Measurements from ENCODE around the gene BARHL1. TPM values are rescaled to one million over a fixed set of nuclear protein-coding genes. Genes with fewer than 3 reads are reported as not detected.

BARHL1 gene
- total and polyA plus RNA-seq, 8 donors = 0.27 TPM; not detected in 7

GRCh38 chr9:132571806-132572600 lies 10.4 kb upstream of the BARHL1 start:
- H3K4me1 ChIP-seq = no peaks in the 10 kb centered on the region
- H3K9me3 ChIP-seq = no peaks in the 10 kb centered on the region
- no peak for ATAC-seq
- WGBS, 2 donors = 64 to 75% methylated on average over 15 of the region's 15 CpGs
- intact Hi-C loops (cut with DNase I) = loop anchor here in 1 of 3 donors (5.0 to 10.0 kb wide), 2 partner anchors 65 to 157 kb away; partner anchors contain the start of gene CFAP77
- TF ChIP-seq CTCF (IDR thresholded peaks at IDR 0.05) = no peak
- FAIRE-seq = no peak
- no peak overlapping the region for H3K27ac ChIP-seq
- no peak overlapping the region for H3K4me3 ChIP-seq
- no peak for DNase-seq
- H3K27me3 ChIP-seq = no peaks in the 10 kb centered on the region
- H3K36me3 ChIP-seq = no peaks in the 10 kb centered on the region

GRCh38 chr9:132572921-132573320 lies 9.5 kb upstream of the BARHL1 start:
- DNase-seq (no peak), ATAC-seq (no peak), FAIRE-seq (no peak)
- H3K9me3 ChIP-seq = no peaks in the 10 kb centered on the region
- H3K4me3 ChIP-seq = no peak overlapping the region
- TF ChIP-seq CTCF (IDR thresholded peaks at IDR 0.05) = no peak
- H3K4me1 ChIP-seq = no peaks in the 10 kb centered on the region
- 30 to 44% methylated on average over 8 of the region's 8 CpGs for WGBS, 2 donors
- no peaks in the 10 kb centered on the region for H3K36me3 ChIP-seq
- intact Hi-C loops (cut with DNase I) = loop anchor here in 1 of 3 donors (5.0 to 10.0 kb wide), 2 partner anchors 66 to 158 kb away; partner anchors contain the start of gene CFAP77
- no peaks in the 10 kb centered on the region for H3K27me3 ChIP-seq
- no peak overlapping the region for H3K27ac ChIP-seq

DNA sequence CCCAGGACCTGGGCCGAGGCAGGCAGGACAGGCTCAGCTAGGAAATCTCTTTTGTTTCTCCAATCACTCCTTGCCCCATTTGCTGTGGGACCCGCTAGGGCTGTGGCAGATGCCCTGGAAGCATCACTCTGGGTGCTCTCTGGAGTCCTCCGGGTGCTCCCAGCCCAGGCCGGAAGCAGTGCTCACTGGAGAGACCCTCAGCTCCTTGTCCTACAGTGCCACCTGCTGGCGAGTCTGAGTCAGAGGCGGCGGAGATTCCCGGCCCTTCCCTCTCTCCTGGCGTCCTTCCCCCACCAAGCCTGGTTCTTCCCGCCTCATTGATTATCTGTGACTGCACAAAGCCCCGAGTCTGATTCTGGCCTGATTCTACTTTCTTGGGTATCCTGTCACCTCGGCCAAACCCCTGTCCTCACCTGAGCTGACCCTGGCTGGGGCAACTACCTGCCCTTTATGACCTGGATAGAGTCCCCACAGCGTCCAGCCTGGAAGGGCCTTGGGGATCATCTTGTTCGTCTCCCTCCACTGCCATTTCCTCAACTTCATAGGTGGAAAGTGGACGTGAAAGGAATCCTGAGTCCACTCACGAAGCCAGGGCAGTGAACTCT lies 7.3 kb upstream of the BARHL1 start:
- Histone ChIP-seq H3K4me3 (no peak overlapping the region), H3K27me3 (peaks cover 0 to 14% (median 2%) of the 10 kb centered on the region in 4 donors), H3K4me1 (no peaks in the 10 kb centered on the region), H3K36me3 (no peaks in the 10 kb centered on the region), H3K9me3 (no peaks in the 10 kb centered on the region), H3K27ac (no peak overlapping the region)
- ATAC-seq (peak; percentile 70 to 98 (median 95)), FAIRE-seq (no peak), DNase-seq (peak; percentile 37 to 86 (median 71))
- intact Hi-C loops (cut with DNase I) = loop anchor here in 2 of 3 donors (5.0 to 10.0 kb wide), 2 partner anchors 68 to 160 kb away; partner anchors contain the start of gene CFAP77 (in 1 of the 2)
- TF ChIP-seq CTCF (IDR thresholded peaks at IDR 0.05) = peak; percentile 19 to 67 (median 52)
- WGBS, 2 donors = 11 to 13% methylated on average over 14 to 16 of the region's 16 CpGs

GRCh38 chr9:132575811-132576210 lies 6.6 kb upstream of the BARHL1 start:
- ATAC-seq = no peak
- Histone ChIP-seq H3K4me3 (no peak overlapping the region), H3K4me1 (no peaks in the 10 kb centered on the region), H3K27me3 (peaks cover 0 to 19% (median 5%) of the 10 kb centered on the region in 4 donors), H3K36me3 (no peaks in the 10 kb centered on the region), H3K9me3 (no peaks in the 10 kb centered on the region), H3K27ac (no peak overlapping the region)
- DNase-seq = no peak
- no peak for FAIRE-seq
- no peak for TF ChIP-seq CTCF (IDR thresholded peaks at IDR 0.05)
- intact Hi-C loops (cut with DNase I) = loop anchor here in 2 of 3 donors (5.0 to 10.0 kb wide), 2 partner anchors 69 to 161 kb away; partner anchors contain the start of gene CFAP77 (in 1 of the 2)
- WGBS, 2 donors = 58 to 70% methylated on average over 5 of the region's 5 CpGs
